AG10803 (cell line): ENCODE measurements around the gene SLC2A9.

Source experiments
- DNase-seq: peaks from one replicate; pipeline ENCODE4 v3.0.0; 2010; ENCODE audit warnings: low read depth
- H3K4me3 ChIP-seq: 2 replicates; pipeline ENCODE4 v1.5.1; 2011; ENCODE audit warnings: mild to moderate bottlenecking, low read length, control low read depth
- TF ChIP-seq, protein P1 (sequence below): conservative IDR thresholded peaks from 2 replicates; pipeline ENCODE4 v1.5.1; 2011; ENCODE audit warnings: mild to moderate bottlenecking, low read length, control low read depth, inconsistent platforms

Gene SLC2A9

DNA sequence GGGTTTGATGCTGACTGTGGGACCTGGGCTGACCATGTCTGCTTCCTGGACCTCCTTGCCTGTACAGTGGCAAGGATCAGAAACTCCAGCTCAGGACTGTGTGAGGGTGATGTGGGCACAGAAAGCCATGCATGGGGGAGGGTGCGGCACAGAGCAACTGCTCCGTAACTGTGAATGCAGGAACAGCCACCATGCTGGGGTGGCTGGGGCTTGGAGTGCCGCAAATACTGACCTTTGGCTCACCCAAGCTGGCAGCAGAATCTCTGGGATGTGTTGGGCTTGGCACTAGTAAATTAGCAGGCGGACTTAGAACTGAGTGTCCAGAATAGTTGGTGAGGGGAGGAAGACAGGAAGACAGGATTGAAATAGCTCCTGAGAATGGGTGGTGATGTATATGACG, 187.9 kb downstream of the SLC2A9 start:
- DNase-seq: no peak
- H3K4me3 ChIP-seq: no peak overlapping the region
- TF ChIP-seq, protein P1, sequence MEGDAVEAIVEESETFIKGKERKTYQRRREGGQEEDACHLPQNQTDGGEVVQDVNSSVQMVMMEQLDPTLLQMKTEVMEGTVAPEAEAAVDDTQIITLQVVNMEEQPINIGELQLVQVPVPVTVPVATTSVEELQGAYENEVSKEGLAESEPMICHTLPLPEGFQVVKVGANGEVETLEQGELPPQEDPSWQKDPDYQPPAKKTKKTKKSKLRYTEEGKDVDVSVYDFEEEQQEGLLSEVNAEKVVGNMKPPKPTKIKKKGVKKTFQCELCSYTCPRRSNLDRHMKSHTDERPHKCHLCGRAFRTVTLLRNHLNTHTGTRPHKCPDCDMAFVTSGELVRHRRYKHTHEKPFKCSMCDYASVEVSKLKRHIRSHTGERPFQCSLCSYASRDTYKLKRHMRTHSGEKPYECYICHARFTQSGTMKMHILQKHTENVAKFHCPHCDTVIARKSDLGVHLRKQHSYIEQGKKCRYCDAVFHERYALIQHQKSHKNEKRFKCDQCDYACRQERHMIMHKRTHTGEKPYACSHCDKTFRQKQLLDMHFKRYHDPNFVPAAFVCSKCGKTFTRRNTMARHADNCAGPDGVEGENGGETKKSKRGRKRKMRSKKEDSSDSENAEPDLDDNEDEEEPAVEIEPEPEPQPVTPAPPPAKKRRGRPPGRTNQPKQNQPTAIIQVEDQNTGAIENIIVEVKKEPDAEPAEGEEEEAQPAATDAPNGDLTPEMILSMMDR: no peak

DNA sequence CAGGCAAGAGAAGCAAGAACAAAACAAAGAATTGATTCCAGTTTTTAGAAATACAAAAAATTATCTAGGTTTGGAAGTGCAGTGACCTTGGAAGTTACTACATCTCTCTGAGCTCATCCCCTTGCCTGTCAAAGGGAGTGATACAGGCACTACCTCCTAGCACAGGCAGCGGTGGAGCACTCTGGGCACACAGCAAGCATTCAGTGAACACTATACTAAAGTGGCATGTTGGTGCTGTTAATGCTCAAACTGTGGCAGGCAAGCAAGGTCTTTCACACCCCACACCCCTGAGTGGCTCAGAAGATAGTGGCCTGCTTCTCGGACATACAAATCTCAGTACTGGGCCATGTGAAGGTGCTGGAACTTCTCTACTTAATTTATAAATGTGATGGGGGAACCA, 188.7 kb downstream of the SLC2A9 start:
- TF ChIP-seq, protein P1: no peak
- no peak overlapping the region for H3K4me3 ChIP-seq
- no peak for DNase-seq

DNA sequence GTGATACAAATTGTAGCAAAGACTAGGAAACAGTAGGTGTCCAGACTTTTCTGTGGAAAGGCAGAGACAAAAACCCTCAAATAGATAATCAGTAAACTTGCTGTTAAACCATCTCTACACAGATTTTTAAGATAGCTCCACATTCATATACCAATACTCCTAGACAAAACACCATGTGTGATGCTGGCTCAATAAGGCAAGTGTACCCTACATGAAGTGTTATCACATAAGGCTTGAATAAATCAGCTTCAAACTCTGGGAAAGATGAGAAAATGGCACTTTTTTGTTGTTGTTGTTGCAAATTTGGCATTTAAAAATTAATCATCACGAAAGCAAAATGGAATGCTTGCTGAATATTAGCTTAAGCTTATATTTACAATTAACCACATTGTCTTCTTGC, 194.7 kb downstream of the SLC2A9 start:
- DNase-seq: no peak
- TF ChIP-seq, protein P1: no peak
- no peak overlapping the region for H3K4me3 ChIP-seq

DNA sequence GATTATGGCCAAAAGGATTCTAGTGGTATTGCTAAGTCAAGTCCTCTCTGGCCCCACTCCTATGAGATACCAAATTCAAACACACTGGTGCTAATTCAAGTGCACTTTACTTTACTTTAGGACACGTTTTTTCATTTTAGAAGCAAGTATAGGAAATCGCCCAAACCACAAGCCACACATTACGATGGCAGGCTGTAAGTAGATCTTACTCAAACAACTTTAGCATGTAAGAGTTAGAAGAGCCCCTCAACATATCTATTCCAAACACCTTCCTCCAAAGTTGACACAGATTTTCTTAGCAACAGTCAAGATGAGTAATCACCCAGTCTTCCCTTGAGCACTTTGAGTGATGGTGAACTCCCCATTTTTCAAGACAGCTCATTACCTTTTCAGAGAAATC, 196.2 kb downstream of the SLC2A9 start:
- no peak for DNase-seq
- TF ChIP-seq, protein P1: no peak

DNA sequence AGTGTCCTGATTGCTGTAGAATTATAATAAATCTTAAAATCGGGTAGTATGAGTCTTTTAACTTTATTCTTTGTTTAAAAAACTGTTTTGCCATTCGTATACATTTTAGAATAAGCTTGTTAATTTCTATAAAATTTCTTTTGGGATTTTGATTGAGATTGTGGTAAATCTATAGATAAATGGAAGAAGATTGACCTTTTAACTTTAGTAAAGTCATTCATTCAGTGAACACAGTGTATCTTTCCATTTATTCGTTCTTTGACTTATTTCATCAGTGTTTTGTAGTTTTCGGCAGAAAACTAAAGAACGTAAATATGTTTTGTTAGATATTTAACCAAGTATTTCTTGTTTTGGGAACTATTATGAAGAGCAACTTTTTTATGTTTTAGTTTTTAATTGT, 201.0 kb downstream of the SLC2A9 start:
- DNase-seq: no peak
- no peak overlapping the region for H3K4me3 ChIP-seq
- TF ChIP-seq, protein P1: no peak

More for the DNA sequence above, 196.2 kb downstream of the SLC2A9 start:
- H3K4me3 ChIP-seq: no peak overlapping the region

DNA sequence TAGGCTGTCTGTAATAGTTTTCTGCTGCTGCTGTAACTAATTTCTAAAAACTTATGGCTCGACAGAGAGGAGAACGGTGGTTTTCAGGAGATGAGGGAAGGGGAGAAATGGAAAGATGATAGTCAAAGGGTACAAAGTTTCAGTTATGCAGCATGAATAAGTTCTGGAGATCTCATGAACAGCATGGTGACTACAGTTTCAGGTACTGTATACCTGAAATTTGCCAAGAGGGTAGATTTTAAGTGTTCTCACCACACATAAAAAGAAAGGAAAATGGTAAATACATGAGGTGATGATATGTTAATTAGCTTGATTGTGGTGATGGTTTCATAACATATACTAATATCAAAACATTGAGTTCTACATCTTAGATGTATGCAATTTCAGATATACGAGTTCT, 205.0 kb downstream of the SLC2A9 start:
- TF ChIP-seq, protein P1: no peak
- no peak overlapping the region for H3K4me3 ChIP-seq
- no peak for DNase-seq

DNA sequence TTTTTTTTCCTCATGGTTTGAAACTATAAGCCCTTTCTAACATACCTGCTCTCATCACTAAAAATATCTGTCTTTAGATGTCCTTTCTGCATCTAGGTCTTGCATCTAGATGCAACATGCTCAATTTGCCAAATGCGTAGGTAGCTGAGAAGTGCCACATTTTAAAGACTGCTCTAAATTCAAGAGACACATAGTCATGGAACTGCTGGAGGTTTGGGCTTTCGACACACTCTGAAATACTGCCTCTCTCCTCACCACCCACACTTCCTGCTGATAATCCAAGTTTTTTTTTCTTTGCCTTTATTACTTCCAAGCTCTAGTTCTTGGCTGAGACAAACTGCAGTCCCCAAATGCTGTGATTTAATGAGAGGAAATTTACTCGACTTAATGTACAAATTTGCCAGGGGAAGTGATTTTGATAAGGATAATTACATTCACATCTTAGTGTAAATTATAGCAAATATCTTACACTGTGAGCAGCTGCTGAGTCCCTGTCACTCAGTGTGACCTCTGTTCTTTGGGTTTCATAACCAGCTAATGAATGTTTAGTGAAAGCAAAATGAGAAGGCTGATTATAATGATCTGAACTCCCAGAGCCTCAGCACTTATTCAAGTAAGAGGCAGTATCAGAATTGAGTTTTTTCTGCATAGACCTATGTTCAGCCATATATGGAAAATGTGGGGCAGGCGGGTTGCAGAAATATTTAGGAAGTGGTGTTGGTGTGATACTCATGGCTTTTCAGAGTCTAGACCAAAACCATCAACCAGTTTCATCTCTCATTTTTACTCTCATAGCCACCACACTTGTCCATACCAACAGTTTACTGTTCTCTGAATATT, 208.6 kb downstream of the SLC2A9 start:
- TF ChIP-seq, protein P1: no peak
- peak; percentile 6 for DNase-seq
- H3K4me3 ChIP-seq: no peak overlapping the region
